Measurements from ENCODE around the gene SH3BP2.

The SH3BP2 gene

GRCh38 chr4:2803624-2804448 is 11.0 kb downstream of the SH3BP2 start:
- no peak for DNase-seq (ENCODE audit: low spot score)

DNA sequence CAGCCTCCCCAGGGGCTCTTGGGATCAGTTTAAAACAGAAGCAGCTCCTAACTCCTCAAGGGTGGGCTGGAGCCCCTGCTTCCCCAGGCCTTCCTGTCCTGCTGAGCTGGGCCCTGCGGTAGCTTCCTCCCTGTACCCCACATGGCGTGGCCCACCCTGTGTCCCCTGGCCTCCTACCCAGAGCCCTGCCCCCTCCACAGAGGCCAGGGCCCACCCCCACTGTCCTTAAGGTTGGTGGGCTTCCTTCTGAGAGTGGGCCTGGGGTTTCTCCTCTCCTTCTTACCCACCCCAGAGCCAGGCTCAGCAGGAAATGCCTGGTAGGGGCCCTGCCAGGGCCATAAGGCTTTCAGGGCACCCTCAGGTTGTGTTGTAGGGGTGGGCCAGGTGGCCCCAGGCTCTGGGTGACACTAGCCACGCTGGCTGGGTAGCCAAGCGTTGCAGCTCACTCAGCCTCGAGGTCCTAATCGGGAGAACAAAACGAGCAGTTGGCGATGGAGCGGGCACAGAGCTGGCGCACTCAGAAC is 11.6 kb downstream of the SH3BP2 start:
- no peak for DNase-seq (ENCODE audit: low spot score)

GRCh38 chr4:2804973-2805501 is 12.2 kb downstream of the SH3BP2 start:
- no peak for DNase-seq (ENCODE audit: low spot score)

DNA sequence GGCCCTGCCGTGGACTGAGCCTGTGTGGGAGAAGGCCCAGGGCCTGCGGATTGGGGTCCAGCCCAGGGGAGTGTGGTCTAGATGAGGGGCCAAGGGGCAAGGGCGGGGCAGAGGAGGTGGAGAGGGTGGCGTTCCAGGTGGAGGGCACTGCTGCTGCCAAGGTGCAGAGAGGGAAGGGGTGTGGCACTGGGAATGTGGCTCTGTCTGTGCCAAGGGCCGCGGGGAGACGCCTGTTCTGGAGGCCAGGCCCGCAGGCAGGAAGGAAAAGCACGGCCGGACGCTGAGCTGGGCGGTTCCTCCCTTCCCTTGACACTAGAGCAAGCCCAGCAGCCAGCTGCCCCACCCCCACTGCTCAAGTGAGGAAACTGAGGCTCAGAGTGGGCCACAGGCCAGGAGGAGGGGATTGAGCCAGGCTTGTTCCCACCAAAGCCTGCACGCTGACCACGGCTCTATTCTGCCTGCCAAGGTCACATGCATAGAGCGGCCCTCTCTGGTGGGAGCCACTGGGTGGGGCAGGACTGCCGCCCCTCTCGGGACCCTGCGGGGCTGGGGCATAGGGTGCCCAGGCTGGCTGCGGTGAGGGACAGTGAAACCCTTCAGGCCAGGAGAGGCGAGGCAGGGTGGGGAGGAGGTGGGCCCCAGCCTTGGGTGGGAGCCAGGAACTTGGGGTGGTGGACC is 13.0 kb downstream of the SH3BP2 start:
- no peak for DNase-seq (ENCODE audit: low spot score)

GRCh38 chr4:2806390-2807355 is 13.8 kb downstream of the SH3BP2 start:
- no peak for DNase-seq (ENCODE audit: low spot score)

DNA sequence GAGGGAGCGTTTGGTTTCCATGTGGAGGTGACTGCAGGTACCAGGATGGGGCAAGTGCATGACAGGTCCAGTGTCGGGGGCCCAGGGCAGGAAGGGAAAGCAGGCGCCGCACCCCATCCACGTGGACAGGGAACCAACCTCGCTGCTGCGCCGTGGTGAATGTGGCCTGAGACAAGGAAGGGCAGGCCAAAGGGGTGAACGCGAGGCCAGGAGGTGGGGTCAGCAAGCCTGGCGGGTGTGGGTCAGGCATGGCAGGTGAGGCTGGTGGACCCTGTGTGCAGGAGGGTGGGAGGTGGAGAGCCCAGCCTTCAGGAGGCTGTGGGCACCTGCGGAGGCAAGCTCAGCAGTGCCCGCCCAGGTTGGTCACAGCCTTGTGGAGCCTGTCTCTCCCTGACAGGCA is 14.7 kb downstream of the SH3BP2 start:
- no peak for DNase-seq (ENCODE audit: low spot score)

DNA sequence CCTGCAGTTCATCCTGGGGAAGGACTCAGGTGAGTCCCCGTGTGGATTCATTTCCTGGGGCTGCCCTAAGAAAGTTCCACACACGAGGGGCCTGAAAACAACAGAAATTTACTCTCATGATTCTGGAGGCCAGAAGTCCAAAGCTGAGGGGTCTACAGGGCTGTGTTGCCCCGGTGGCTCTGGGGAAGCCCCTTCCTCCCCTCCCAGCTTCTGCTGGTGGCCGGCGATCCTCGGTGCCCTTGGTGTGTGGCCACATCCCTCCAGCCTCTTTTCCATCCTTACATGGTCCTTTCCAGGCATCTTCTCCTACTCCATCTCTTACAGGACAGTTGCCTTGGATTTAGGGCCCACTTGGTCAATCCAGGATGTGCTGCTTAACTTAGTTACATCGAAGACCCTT is 15.1 kb downstream of the SH3BP2 start:
- DNase-seq (ENCODE audit: low spot score): no peak

DNA sequence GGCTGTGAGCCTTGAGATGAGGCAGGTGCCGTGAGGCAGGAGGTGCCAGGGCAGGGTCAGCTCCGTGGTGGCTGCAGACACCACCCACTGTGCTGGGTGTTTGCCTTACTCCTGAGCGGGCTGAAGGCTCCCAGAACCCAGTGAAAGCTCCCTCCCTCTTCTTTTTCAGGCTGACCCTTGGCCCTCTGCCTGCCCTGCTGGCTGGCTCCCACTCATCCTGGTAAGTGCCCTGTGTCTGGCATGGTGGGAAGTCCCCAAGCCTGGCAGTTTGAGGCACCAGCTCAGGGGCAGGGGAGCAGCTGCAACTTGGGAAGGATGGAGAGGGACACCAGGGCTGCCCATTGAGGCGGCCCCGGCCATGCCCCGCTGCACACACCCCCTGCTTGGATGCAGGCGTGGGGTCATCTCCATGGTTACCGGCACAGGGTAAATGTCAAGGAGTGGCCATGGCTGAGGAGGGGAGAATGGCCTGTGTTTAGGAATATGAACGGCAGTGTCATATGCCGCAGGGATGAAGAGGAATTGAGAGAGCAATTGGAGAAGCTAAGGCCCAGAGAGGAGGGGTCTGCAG is 16.8 kb downstream of the SH3BP2 start:
- no peak for DNase-seq (ENCODE audit: low spot score)

DNA sequence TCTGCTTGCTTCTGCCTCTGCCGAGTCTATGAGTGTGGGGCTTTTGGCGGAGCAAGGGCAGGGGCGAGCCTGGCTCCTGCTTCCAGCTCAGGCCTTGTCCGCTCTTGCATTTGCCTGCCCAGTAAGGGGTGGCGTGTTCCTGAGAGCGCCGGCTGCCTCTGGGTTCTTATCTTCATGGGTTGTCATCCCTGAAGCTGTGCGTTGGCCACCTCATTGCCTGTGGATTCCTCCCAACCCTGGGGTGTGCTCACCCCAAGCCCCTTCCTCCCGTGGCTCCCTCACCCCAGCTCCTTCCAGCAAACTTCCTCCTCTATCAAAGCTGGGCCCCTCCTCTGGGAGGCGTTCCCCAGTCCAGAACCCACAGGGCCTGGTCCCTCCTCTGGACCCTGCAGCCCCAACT is 17.5 kb downstream of the SH3BP2 start:
- no peak for DNase-seq (ENCODE audit: low spot score)

- no peak for DNase-seq (ENCODE audit: low spot score)
Observed at GRCh38 chr4:2811830-2812611, 19.1 kb downstream of the SH3BP2 start.

DNA sequence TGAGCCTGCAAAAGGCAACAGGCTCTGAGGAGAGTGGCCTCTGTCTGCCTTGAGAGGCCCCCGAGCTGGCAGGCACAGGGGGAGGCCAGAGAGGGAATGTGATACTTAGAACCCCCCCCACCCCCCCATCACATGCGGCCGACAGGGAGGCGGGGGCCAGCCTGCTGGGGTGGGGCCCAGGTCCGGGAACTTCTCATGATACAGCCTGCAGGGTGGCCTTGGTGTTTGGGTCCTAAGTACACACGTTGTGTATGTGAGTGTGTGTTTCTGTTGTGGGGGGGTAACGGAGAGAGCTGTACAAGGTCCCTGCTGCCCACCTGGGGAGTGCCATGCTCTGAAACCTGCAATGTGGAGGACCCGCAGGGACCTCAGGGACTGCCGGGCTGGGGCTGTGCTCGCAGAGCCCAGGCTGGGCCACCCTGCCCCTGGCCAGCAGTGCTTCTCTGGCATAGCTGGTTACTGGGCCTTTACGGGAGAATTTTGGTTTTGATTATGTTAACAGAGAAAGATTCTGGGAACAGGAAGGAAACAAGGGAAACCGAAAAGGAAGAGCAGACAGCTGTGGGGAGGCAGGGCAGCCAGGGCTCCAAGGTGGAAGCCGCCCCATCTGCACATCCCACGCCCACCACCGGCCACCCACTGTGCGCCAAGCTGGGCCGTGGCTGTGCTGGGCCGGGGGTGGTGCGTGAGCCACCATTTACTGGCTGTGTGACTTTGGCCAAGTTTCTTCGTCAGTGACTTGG is 19.9 kb downstream of the SH3BP2 start:
- DNase-seq (ENCODE audit: low spot score): no peak

DNA sequence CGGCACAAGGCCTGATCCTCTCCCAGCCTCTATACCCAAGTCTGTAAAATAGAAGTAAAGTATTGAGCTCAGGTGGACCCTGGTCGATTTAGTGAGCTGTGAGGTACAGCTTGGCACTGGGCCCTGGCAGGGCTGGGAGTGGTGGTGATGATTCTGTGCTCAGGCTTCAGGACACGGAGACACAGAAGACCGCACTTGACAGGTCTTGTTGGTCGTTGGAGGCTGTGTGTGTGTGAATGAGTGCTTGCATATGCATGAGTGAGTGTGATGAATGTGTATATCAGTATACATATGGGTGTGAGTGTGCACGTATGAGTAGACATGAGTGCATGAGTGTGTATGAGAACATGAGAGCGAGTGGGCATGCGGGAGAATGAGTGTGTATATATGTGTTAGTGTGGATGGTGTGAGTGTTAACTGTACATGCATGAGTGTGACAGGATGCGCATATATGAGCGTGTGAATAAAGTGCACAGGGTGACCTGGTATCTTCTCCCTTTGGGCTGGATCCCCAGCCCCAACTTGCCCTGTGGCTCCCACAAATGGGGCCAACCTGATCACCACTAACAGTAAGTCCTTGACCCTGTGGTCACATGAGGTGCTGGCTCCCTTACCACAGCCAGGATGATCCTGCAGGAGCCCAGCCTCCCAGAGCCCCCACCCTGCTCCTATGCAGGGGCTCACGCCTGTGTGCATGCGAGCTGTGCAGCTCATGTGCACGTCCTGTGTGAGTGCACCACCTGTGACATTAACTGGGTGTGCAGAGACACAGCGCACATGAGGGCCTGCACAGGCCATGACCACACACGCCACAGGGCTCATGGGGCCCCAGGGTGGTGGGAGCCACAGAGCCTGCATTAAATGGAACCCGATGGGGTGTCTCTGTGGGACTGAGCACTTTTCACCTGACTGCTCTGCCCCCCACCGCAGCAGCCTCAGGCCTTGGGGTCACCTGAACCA is 20.8 kb downstream of the SH3BP2 start:
- no peak for DNase-seq (ENCODE audit: low spot score)

DNA sequence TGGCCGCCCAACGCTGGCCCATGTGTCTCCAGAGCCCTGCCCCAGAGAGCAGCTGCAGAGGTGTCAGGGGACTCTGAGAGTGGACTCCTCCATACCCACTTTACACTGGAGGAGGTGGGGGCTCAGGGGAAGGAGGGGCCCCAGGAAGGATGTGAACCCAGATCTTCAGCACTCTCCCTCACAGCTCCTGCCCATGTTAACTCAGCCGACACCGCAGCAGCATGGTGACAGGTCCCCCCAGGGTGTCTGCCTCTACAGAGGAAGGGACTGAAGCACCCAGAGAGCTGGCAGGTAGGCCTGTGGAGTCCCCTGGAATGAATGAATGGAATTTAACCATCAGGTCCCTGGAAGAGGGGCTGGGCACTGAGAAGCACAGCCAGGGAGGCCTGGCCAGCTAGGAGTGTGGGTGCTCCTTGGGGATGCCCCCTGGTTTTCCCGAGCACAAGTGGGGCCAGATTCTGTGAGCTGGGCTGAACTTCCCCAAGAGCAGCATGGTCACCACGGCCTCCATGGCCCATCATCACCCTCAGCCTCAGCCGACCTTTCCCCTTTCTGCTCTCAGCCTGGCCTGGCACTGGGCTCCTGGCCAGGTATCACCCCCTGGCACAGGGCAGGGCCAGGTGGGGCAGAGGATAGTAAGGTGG is 21.9 kb downstream of the SH3BP2 start:
- no peak for DNase-seq (ENCODE audit: low spot score)

- no peak for DNase-seq (ENCODE audit: low spot score)
Observed at GRCh38 chr4:2816401-2816954, 23.6 kb downstream of the SH3BP2 start.

GRCh38 chr4:2817137-2817536 is 24.3 kb downstream of the SH3BP2 start:
- DNase-seq (ENCODE audit: low spot score): no peak

- DNase-seq (ENCODE audit: low spot score): no peak
Observed at GRCh38 chr4:2817701-2818350, 24.9 kb downstream of the SH3BP2 start.

DNA sequence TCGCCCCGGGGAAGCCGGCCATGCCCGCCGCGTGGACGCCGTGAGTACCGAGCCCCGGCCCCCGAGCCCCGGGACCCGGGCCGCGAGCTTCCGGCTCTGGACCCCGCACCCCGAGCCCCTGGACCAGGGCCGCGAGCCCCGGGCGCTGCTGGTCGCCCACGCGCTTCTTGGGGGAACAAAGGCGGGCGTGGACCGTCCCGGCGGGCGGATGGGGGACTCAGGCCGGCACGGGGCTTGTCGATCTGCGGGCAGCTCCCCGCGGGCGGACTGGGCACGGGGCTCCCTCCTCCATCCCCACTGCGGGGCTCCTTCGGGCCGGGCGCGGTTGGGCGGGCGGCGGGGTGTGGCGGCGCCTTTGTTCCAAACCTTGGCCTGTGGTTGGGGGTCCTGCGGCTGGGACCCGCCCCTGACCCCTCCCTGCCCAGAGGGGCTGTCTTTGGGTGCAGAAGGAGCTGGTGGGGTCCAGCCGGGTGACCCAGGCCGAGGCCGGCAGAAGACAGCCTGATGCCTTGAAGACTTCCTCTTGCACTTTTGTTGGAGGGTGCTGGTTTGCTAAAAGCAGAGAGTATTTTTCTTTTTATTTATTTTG is 25.6 kb downstream of the SH3BP2 start:
- no peak for DNase-seq (ENCODE audit: low spot score)
